Measurements from ENCODE around the gene JAZF1.

DNA sequence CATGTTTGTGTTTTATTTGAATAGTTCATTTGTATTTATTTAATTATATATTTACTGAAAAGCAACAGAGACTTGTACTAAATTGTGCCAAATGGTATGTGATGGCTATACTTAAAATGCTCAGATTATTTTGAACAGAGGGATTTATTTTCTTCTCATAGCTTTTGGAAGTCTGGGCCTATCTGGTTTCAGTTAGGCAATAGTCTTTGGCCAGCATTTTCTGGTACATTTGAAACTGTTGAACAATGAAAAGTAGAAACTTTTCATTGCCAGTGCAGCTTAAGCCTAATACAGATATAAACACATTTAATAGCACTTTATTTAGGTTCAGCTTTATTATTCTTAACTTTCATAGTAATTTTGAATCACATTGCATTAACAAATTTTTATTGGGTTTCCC is 252.6 kb downstream of the JAZF1 start:
- TF ChIP-seq, protein P1, sequence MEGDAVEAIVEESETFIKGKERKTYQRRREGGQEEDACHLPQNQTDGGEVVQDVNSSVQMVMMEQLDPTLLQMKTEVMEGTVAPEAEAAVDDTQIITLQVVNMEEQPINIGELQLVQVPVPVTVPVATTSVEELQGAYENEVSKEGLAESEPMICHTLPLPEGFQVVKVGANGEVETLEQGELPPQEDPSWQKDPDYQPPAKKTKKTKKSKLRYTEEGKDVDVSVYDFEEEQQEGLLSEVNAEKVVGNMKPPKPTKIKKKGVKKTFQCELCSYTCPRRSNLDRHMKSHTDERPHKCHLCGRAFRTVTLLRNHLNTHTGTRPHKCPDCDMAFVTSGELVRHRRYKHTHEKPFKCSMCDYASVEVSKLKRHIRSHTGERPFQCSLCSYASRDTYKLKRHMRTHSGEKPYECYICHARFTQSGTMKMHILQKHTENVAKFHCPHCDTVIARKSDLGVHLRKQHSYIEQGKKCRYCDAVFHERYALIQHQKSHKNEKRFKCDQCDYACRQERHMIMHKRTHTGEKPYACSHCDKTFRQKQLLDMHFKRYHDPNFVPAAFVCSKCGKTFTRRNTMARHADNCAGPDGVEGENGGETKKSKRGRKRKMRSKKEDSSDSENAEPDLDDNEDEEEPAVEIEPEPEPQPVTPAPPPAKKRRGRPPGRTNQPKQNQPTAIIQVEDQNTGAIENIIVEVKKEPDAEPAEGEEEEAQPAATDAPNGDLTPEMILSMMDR (IDR thresholded peaks at IDR 0.05) = no peak
- no peak for TF ChIP-seq POLR2A (IDR thresholded peaks at IDR 0.05; ENCODE audit: low read depth)
